A172 (cell line): Measurements from ENCODE around the gene TP53BP2. TPM values are rescaled to one million over a fixed set of nuclear protein-coding genes. Genes with fewer than 3 reads are reported as not detected.
A peak's percentile ranks its signal among the peaks of the same experiment; 100 is the strongest.
"Not testable (repeated sequence)": the region's sequence is repeated elsewhere in the genome, so short reads cannot be mapped to it uniquely, and the experiment has no call there.

ENCODE experiments used
- DNase-seq: peaks from one replicate; pipeline ENCODE4 v3.0.0-alpha.2; 2015; ENCODE audit warnings: low spot score
- total RNA-seq: library from RNA; depleted of rRNA; stranded (reverse); fragments of >200 nt; shearing (Covaris generic); gene quantifications from 2 replicates; pipeline ENCODE4 v1.2.3, GENCODE V29; 2014; rRNA removed

Gene TP53BP2
- 40.3 and 50.6 TPM in 2 replicates for total RNA-seq

GRCh38 chr1:223845810-223846682 lies at the start of gene TP53BP2:
TSS of gene TP53BP2 (minus strand) at chr1:223845947. CDS start at chr1:223845680, 267 bp downstream.
- peak; percentile 77 for DNase-seq

- DNase-seq: not testable (repeated sequence)
These were observed 44.7 kb upstream of the TP53BP2 start for GRCh38 chr1:223890494-223890893.

GRCh38 chr1:223889319-223889718 lies 43.6 kb upstream of the TP53BP2 start:
- DNase-seq: not testable (repeated sequence)

- DNase-seq: peak; percentile 100
These were observed 42.1 kb upstream of the TP53BP2 start for GRCh38 chr1:223887747-223888418.

GRCh38 chr1:223886516-223886921 lies 40.8 kb upstream of the TP53BP2 start:
- DNase-seq: peak; percentile 55

- DNase-seq: no peak
These were observed 39.9 kb upstream of the TP53BP2 start for GRCh38 chr1:223885614-223886013.

GRCh38 chr1:223878598-223879325 lies 33.0 kb upstream of the TP53BP2 start:
- no peak for DNase-seq

- DNase-seq: no peak
These were observed 32.1 kb upstream of the TP53BP2 start for GRCh38 chr1:223877804-223878203.

GRCh38 chr1:223876590-223876989 lies 30.8 kb upstream of the TP53BP2 start:
- DNase-seq: no peak

- DNase-seq: peak; percentile 24
These were observed 27.3 kb upstream of the TP53BP2 start for GRCh38 chr1:223873044-223873443.

- no peak for DNase-seq
These were observed 26.7 kb upstream of the TP53BP2 start for GRCh38 chr1:223872308-223872901.

- DNase-seq: no peak
These were observed 25.1 kb upstream of the TP53BP2 start for GRCh38 chr1:223870617-223871574.

- DNase-seq: not testable (repeated sequence)
These were observed 19.0 kb upstream of the TP53BP2 start for GRCh38 chr1:223864599-223865368.

GRCh38 chr1:223864084-223864483 lies 18.3 kb upstream of the TP53BP2 start:
- DNase-seq: no peak

GRCh38 chr1:223861904-223862303 lies 16.2 kb upstream of the TP53BP2 start:
- no peak for DNase-seq

GRCh38 chr1:223860051-223860622 lies 14.4 kb upstream of the TP53BP2 start:
- DNase-seq: no peak

- no peak for DNase-seq
These were observed 13.3 kb upstream of the TP53BP2 start for GRCh38 chr1:223859058-223859457.

- no peak for DNase-seq
These were observed 10.6 kb upstream of the TP53BP2 start for GRCh38 chr1:223856386-223856785.

GRCh38 chr1:223853748-223854147 lies 8.0 kb upstream of the TP53BP2 start:
- DNase-seq: no peak
